SK-N-MC (cell line): ENCODE data around the gene PITPNC1.

ENCODE experiments used
- EZH2 ChIP-seq: fragments of 200-600 bp; sonication (generic); IDR thresholded peaks from one replicate; pipeline ENCODE4 v1.6.1; 2017; ENCODE audit warnings: antibody characterized with exemption
- POLR2AphosphoS5 ChIP-seq: IDR thresholded peaks from 2 replicates; pipeline ENCODE4 v1.6.1; 2012; ENCODE audit warnings: mild to moderate bottlenecking, low read depth, low read length, borderline replicate concordance

DNA sequence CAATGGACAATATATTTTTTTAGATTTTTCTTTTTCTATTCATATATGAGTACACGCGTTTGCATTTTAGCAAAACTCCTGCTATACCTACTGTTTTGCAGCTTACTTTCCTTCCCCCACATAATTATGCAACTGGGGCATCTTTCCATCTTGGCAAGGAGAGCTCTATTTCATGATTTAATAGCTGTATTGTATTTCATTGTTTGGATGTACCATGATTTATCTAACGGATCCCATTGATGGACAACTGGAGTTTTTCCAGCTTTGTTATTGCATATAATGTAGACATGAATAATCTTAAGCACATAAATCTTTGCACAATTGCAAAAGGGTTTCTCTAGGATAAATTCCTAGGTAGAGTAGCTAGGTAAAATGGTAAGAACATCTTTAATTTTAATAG, 133.9 kb downstream of the PITPNC1 start:
- no peak for TF ChIP-seq EZH2
- TF ChIP-seq POLR2AphosphoS5, result no peak
